ENCODE results near the gene TTC12. TPM values are rescaled to one million over a fixed set of nuclear protein-coding genes. Genes with fewer than 3 reads are reported as not detected.

The TTC12 gene
- total RNA-seq, 1 experiment from 2014 or later, result 7.6 TPM

- POLR2A ChIA-PET, result no interaction called here
Measured at GRCh38 chr11:113411536-113411935, 97.2 kb downstream of the TTC12 start.

GRCh38 chr11:113412675-113413074 is 98.3 kb downstream of the TTC12 start:
- ChIA-PET CTCF (no interaction called here), POLR2A (no interaction called here)
- Mint-ChIP-seq H3K36me3 (no peaks in the 10 kb centered on the region), H3K27me3 (ENCODE audit: low read depth) (no peaks in the 10 kb centered on the region), H3K4me1 (no peaks in the 10 kb centered on the region), H3K27ac (no peak overlapping the region), H3K9me3 (no peaks in the 10 kb centered on the region), H3K4me3 (no peak overlapping the region)
- no peak for ATAC-seq
- no peak for DNase-seq (ENCODE audit: low spot score)
- TF ChIP-seq USF2 (CRISPR knock-in tag; IDR thresholded peaks at IDR 0.05) (no peak), SOX15 (CRISPR knock-in tag; IDR thresholded peaks at IDR 0.05) (no peak), PRRX2 (CRISPR knock-in tag; IDR thresholded peaks at IDR 0.05) (no peak), TEAD4 (CRISPR knock-in tag; IDR thresholded peaks at IDR 0.05) (no peak), ATF3 (CRISPR knock-in tag; conservative IDR thresholded peaks at IDR 0.05) (no peak), RELA (CRISPR knock-in tag; IDR thresholded peaks at IDR 0.05; ENCODE audit: borderline replicate concordance) (no peak), MLX (CRISPR knock-in tag; IDR thresholded peaks at IDR 0.05) (no peak), FOXJ3 (CRISPR knock-in tag; IDR thresholded peaks at IDR 0.05; ENCODE audit: borderline replicate concordance) (no peak), ELF4 (CRISPR knock-in tag; IDR thresholded peaks at IDR 0.05; ENCODE audit: low read depth) (no peak), ZNF219 (CRISPR knock-in tag; IDR thresholded peaks at IDR 0.05; ENCODE audit: borderline replicate concordance) (no peak), ARID4B (CRISPR knock-in tag; IDR thresholded peaks at IDR 0.05; ENCODE audit: borderline replicate concordance) (no peak), SMAD4 (CRISPR knock-in tag; IDR thresholded peaks at IDR 0.05) (no peak), ZNF121 (CRISPR knock-in tag; IDR thresholded peaks at IDR 0.05) (no peak), ZNF281 (CRISPR knock-in tag; IDR thresholded peaks at IDR 0.05) (no peak), FOXP1 (CRISPR knock-in tag; IDR thresholded peaks at IDR 0.05; ENCODE audit: borderline replicate concordance) (no peak), ZNF425 (CRISPR knock-in tag; conservative IDR thresholded peaks at IDR 0.05) (no peak), ATF1 (CRISPR knock-in tag; IDR thresholded peaks at IDR 0.05) (no peak)

More at GRCh38 chr11:113411536-113411935, 97.2 kb downstream of the TTC12 start:
- ATAC-seq (no peak), DNase-seq (ENCODE audit: low spot score) (no peak)
- Mint-ChIP-seq H3K27me3 (ENCODE audit: low read depth) (no peaks in the 10 kb centered on the region), H3K36me3 (no peaks in the 10 kb centered on the region), H3K27ac (no peak overlapping the region), H3K4me1 (no peaks in the 10 kb centered on the region), H3K9me3 (no peaks in the 10 kb centered on the region), H3K4me3 (no peak overlapping the region)
- no peak for TF ChIP-seq TP53 (CRISPR knock-in tag; IDR thresholded peaks at IDR 0.05)
- no peak for TF ChIP-seq CDX4 (CRISPR knock-in tag; IDR thresholded peaks at IDR 0.05; ENCODE audit: borderline replicate concordance)
- no peak for TF ChIP-seq USF2 (CRISPR knock-in tag; IDR thresholded peaks at IDR 0.05)
- TF ChIP-seq ZNF263 (CRISPR knock-in tag; IDR thresholded peaks at IDR 0.05; ENCODE audit: low read depth), result no peak
- CTCF ChIA-PET, result no interaction called here
